IMR-90 (cell line): ENCODE results near the gene ZNF526. TPM values are rescaled to one million over a fixed set of nuclear protein-coding genes. Genes with fewer than 3 reads are reported as not detected.
A peak's percentile ranks its signal among the peaks of the same experiment; 100 is the strongest.

Experiments
- ATAC-seq: fragments of 200-7000 bp; cut with Tn5 transposase; 2 replicates; pipeline ENCODE4 v1.9.1; 2020; ENCODE audit warnings: low read depth, mild to moderate bottlenecking, moderate library complexity
- BruUV-seq: library from RNA; stranded (reverse); fragments of 400-500 nt; replicated peaks from 2 replicates; lab custom pipeline; 2021; lab: Mats Ljungman, UMichigan
- CTCF ChIA-PET: fragments of 300-600 bp; formaldehyde crosslinking; extraction: SDS; loops from one replicate; lab custom pipeline; 2021; ENCODE audit warnings: antibody characterized with exemption; lab: Yijun Ruan, JAX
- POLR2A ChIA-PET: fragments of 300-600 bp; sonication (Branson Sonifier 250); formaldehyde crosslinking; loops from one replicate; lab custom pipeline; 2022; ENCODE audit warnings: antibody characterized with exemption; ENCODE audit not compliant: unreplicated experiment; lab: Charles Lee
- DNase-seq: peaks from one replicate; pipeline ENCODE4 v3.0.0; 2013
- H2AFZ ChIP-seq: replicated peaks from 2 replicates; pipeline ENCODE3; 2013; ENCODE audit warnings: low read length, mild to moderate bottlenecking; ENCODE audit not compliant: poor library complexity
- H2AK5ac ChIP-seq: 2 replicates; pipeline ENCODE4 v1.6.1; 2013; ENCODE audit warnings: low read depth, low read length, inconsistent platforms
- H2AK9ac ChIP-seq: replicated peaks from 2 replicates; pipeline ENCODE3; 2013; ENCODE audit warnings: mild to moderate bottlenecking, low read depth, low read length, moderate library complexity; ENCODE audit not compliant: poor library complexity
- H2BK120ac ChIP-seq: 2 replicates; pipeline ENCODE4 v1.6.1; 2013; ENCODE audit warnings: low read depth, low read length, inconsistent platforms
- H2BK15ac ChIP-seq: 3 replicates; pipeline ENCODE4 v1.6.1; 2013; ENCODE audit warnings: low read depth, low read length, inconsistent platforms
- H2BK20ac ChIP-seq: 2 replicates; pipeline ENCODE4 v1.6.1; 2013; ENCODE audit warnings: low read depth, mild to moderate bottlenecking, inconsistent platforms, low read length, moderate library complexity
- H2BK5ac ChIP-seq: 2 replicates; pipeline ENCODE4 v1.6.1; 2013; ENCODE audit warnings: mild to moderate bottlenecking, low read depth, low read length, inconsistent platforms; ENCODE audit not compliant: poor library complexity, severe bottlenecking
- H3K14ac ChIP-seq: replicated peaks from 2 replicates; pipeline ENCODE4 v1.6.1; 2013; ENCODE audit warnings: low read depth, low read length, inconsistent platforms
- H3K18ac ChIP-seq: 2 replicates; pipeline ENCODE4 v1.6.1; 2013; ENCODE audit warnings: low read depth, low read length, control low read depth
- H3K23ac ChIP-seq: 2 replicates; pipeline ENCODE4 v1.6.1; 2013; ENCODE audit warnings: low read depth, low read length, inconsistent platforms
- H3K27ac ChIP-seq: 2 replicates; pipeline ENCODE4 v1.5.1; 2013; ENCODE audit warnings: mild to moderate bottlenecking, control low read depth, low read length; ENCODE audit not compliant: insufficient read depth
- H3K27me3 ChIP-seq: 2 replicates; pipeline ENCODE4 v1.6.1; 2013; ENCODE audit warnings: low read length; ENCODE audit not compliant: control insufficient read depth, insufficient read depth
- H3K36me3 ChIP-seq: 2 replicates; pipeline ENCODE4 v1.6.1; 2013; ENCODE audit warnings: low read length, mixed read lengths; ENCODE audit not compliant: control insufficient read depth, insufficient read depth
- H3K4ac ChIP-seq: 2 replicates; pipeline ENCODE4 v1.6.1; 2013; ENCODE audit warnings: low read depth, low read length, inconsistent platforms
- H3K4me1 ChIP-seq: 2 replicates; pipeline ENCODE4 v1.6.1; 2013; ENCODE audit warnings: low read length, mixed read lengths; ENCODE audit not compliant: control insufficient read depth, insufficient read depth
- H3K4me2 ChIP-seq: 2 replicates; pipeline ENCODE4 v1.6.1; 2013; ENCODE audit warnings: low read depth, mild to moderate bottlenecking, control low read depth, low read length, moderate library complexity
- H3K4me3 ChIP-seq: 2 replicates; pipeline ENCODE4 v1.5.1; 2013; ENCODE audit warnings: low read depth, mild to moderate bottlenecking, control low read depth, low read length, moderate library complexity; ENCODE audit not compliant: insufficient read depth
- H3K56ac ChIP-seq: 2 replicates; pipeline ENCODE4 v1.6.1; 2013; ENCODE audit warnings: low read length, inconsistent platforms; ENCODE audit not compliant: insufficient read depth; ENCODE audit errors: extremely low read depth
- H3K79me1 ChIP-seq, 2 experiments: 2 replicates each; pipeline ENCODE4 v1.6.1; 2013; ENCODE audit warnings: low read length in 2 of 2, inconsistent platforms in 1 of 2, low read depth in 1 of 2
- H3K9ac ChIP-seq: 2 replicates; pipeline ENCODE4 v1.6.1; 2013; ENCODE audit warnings: low read depth, low read length, control low read depth
- H3K9me1 ChIP-seq: 2 replicates; pipeline ENCODE4 v1.6.1; 2013; ENCODE audit warnings: low read length, inconsistent platforms; ENCODE audit not compliant: insufficient read depth
- H3K9me3 ChIP-seq: 2 replicates; pipeline ENCODE4 v1.6.1; 2013; ENCODE audit warnings: low read length; ENCODE audit not compliant: control insufficient read depth, insufficient read depth
- H4K20me1 ChIP-seq: 2 replicates; pipeline ENCODE4 v1.6.1; 2013; ENCODE audit warnings: low read length, inconsistent platforms; ENCODE audit not compliant: insufficient read depth
- H4K5ac ChIP-seq: 2 replicates; pipeline ENCODE4 v1.6.1; 2013; ENCODE audit warnings: mild to moderate bottlenecking, low read depth, low read length, control low read depth
- H4K8ac ChIP-seq, 2 experiments: 2 replicates each; pipeline ENCODE4 v1.6.1; 2013; ENCODE audit warnings: low read depth in 2 of 2, low read length in 2 of 2, control low read depth in 1 of 2, inconsistent platforms in 1 of 2
- H4K91ac ChIP-seq: 2 replicates; pipeline ENCODE4 v1.6.1; 2013; ENCODE audit warnings: low read depth, low read length, inconsistent platforms; ENCODE audit not compliant: insufficient read depth
- BHLHE40 ChIP-seq: fragments of 150-350 bp; IDR thresholded peaks from 2 replicates; pipeline ENCODE4 v1.6.1; 2016; ENCODE audit warnings: mild to moderate bottlenecking, low read depth, low read length
- MAFK ChIP-seq: IDR thresholded peaks from 2 replicates; pipeline ENCODE4 v1.6.1; 2012; ENCODE audit warnings: low read depth, low read length, improper control_type of control experiment
- NFE2L2 ChIP-seq: fragments of 150-350 bp; IDR thresholded peaks from 2 replicates; pipeline ENCODE4 v1.6.1; 2016; ENCODE audit warnings: low read depth, mild to moderate bottlenecking, low read length
- WGBS, 2 experiments: methylation state at CpG; one replicate each; pipeline versions ENCODE4 v1.1.5 to v1.1.7; 2013; ENCODE audit warnings: missing lambda C conversion rate in 2 of 2; ENCODE audit not compliant: insufficient read length in 1 of 2; ENCODE audit errors: extremely low coverage in 2 of 2; 5-methylcytosine and 5-hydroxymethylcytosine counted together
- dilution Hi-C: fragments of 300-500 bp; cut with HindIII; formaldehyde crosslinking; loops from one replicate; pipeline ENCODE4 v1.14.3; 2018; ENCODE audit warnings: low sequenced_read_pairs; ENCODE audit not compliant: unreplicated experiment
- in situ Hi-C: fragments of 300-500 bp; cut with MboI; formaldehyde crosslinking; loops from 3 replicates; pipeline ENCODE4 v1.14.3; 2019; ENCODE audit warnings: low sequenced_read_pairs, inconsistent platforms, mixed read lengths
- intact Hi-C: fragments of 100-400 bp; cut with micrococcal nuclease; formaldehyde crosslinking; loops from 2 replicates; pipeline ENCODE4 v1.10.0; 2022
- polyA plus RNA-seq, 3 experiments: library from polyadenylated mRNA; depleted of rRNA; stranded (reverse); fragments of >200 nt; gene quantifications; 2 replicates each; pipeline ENCODE4 v1.2.3, GENCODE V29; 2012; ENCODE audit warnings: low replicate concordance in 1 of 3
- total RNA-seq: library from RNA; depleted of rRNA; stranded (reverse); fragments of >200 nt; gene quantifications from 2 replicates; pipeline ENCODE4 v1.2.3, GENCODE V29; 2012
- TF ChIP-seq, protein P1 (sequence below): fragments of 150-350 bp; IDR thresholded peaks from 2 replicates; pipeline ENCODE4 v1.6.1; 2016; ENCODE audit warnings: low read depth, mild to moderate bottlenecking, low read length, moderate library complexity, borderline replicate concordance

Gene ZNF526
- total and polyA plus RNA-seq, 2 of the 4 experiments (the other 2 are of a cell fraction): 7.3 to 13.6 TPM

DNA sequence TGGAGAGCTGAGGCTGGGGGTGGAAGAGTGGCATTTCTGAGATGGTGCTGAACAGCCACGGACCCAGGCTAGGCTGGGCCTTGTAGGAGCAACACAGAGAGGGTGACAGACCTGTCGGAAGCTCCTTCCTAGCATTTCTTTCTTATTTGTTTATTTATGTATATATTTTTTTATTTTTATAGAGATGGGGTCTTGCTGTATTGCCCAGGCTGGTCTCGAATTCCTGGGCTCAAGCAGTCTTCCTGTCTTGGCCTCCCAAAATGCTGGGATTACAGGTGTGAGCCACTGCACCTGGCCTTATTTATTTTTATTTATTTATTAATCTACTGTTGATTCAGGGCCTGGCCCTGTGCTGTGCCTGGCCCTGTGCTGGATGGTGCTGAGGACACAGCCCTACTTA lies 55.4 kb downstream of the ZNF526 start:
- no peak overlapping the region for H3K4me3 ChIP-seq
- no peak overlapping the region for H3K18ac ChIP-seq
- H2BK5ac ChIP-seq: no peak overlapping the region
- no peak overlapping the region for H2BK120ac ChIP-seq
- H3K23ac ChIP-seq: no peak overlapping the region
- H4K8ac ChIP-seq: no peak overlapping the region
- no TSS peak for BruUV-seq
- ATAC-seq: no peak
- H3K27ac ChIP-seq: no peak overlapping the region
- peaks cover 34% of the 10 kb centered on the region; the same call in 1 of the 2 replicates for H4K20me1 ChIP-seq
- no peak for DNase-seq
- H3K14ac ChIP-seq: no peak overlapping the region
- no peak overlapping the region for H3K4ac ChIP-seq
- H2BK20ac ChIP-seq: no peak overlapping the region
- no CpG with 5 or more reads among the region's 3 CpGs for WGBS, 2 experiments
- dilution Hi-C loops (no loop called here), intact Hi-C loops (no loop called here), in situ Hi-C loops (no loop called here)
- CTCF ChIA-PET: no interaction called here
- no peak overlapping the region for H4K91ac ChIP-seq
- no peak overlapping the region for H2AFZ ChIP-seq
- no peak overlapping the region for H2BK15ac ChIP-seq
- no peaks in the 10 kb centered on the region for H3K27me3 ChIP-seq
- TF ChIP-seq MAFK (no peak), NFE2L2 (no peak), BHLHE40 (no peak)
- TF ChIP-seq, protein P1, sequence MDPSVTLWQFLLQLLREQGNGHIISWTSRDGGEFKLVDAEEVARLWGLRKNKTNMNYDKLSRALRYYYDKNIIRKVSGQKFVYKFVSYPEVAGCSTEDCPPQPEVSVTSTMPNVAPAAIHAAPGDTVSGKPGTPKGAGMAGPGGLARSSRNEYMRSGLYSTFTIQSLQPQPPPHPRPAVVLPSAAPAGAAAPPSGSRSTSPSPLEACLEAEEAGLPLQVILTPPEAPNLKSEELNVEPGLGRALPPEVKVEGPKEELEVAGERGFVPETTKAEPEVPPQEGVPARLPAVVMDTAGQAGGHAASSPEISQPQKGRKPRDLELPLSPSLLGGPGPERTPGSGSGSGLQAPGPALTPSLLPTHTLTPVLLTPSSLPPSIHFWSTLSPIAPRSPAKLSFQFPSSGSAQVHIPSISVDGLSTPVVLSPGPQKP: no peak
- peaks cover 39 to 75% of the 10 kb centered on the region in 2 experiments for H3K79me1 ChIP-seq
- H3K4me2 ChIP-seq: no peak overlapping the region
- H3K9me3 ChIP-seq: no peaks in the 10 kb centered on the region
- H3K36me3 ChIP-seq: peaks cover 29% of the 10 kb centered on the region
- H2AK9ac ChIP-seq: peak overlapping the region; percentile 80
- H3K9ac ChIP-seq: no peak overlapping the region; the same call in 1 of the 2 replicates
- H4K5ac ChIP-seq: no peak overlapping the region
- H2AK5ac ChIP-seq: no peak overlapping the region
- peaks cover 29% of the 10 kb centered on the region for H3K4me1 ChIP-seq
- peaks cover 8% of the 10 kb centered on the region; the same call in 1 of the 2 replicates for H3K9me1 ChIP-seq
- POLR2A ChIA-PET: no interaction called here
- no peak overlapping the region for H3K56ac ChIP-seq
